GM12878 (cell line): ENCODE data around the gene NARF. TPM values are rescaled to one million over a fixed set of nuclear protein-coding genes. Genes with fewer than 3 reads are reported as not detected.

ENCODE experiments used
- CBX3 ChIP-seq: fragments of 200-600 bp; sonication (generic); IDR thresholded peaks from 2 replicates; pipeline ENCODE4 v1.6.1; 2016; ENCODE audit warnings: low read depth, borderline replicate concordance
- EED ChIP-seq: sonication (generic); IDR thresholded peaks from 2 replicates; pipeline ENCODE4 v1.6.1; 2016; ENCODE audit warnings: antibody characterized with exemption, low read depth
- EZH2 ChIP-seq: IDR thresholded peaks from 2 replicates; pipeline ENCODE4 v1.6.1; 2012; ENCODE audit warnings: low read depth, mild to moderate bottlenecking, control low read depth, inconsistent platforms, low read length, borderline replicate concordance; ENCODE audit not compliant: control insufficient read depth
- GATAD2B ChIP-seq: fragments of 450-650 bp; conservative IDR thresholded peaks from 2 replicates; pipeline ENCODE4 v1.6.1; 2017; ENCODE audit warnings: low read depth, mild to moderate bottlenecking, moderate library complexity
- IKZF1 ChIP-seq: fragments of 450-650 bp; conservative IDR thresholded peaks from 2 replicates; pipeline ENCODE4 v1.6.1; 2017; ENCODE audit warnings: antibody characterized with exemption, mild to moderate bottlenecking
- PAX5 ChIP-seq: IDR thresholded peaks from 2 replicates; pipeline ENCODE4 v1.6.1; 2011; ENCODE audit warnings: low read depth, low read length, borderline replicate concordance
- SIX5 ChIP-seq: IDR thresholded peaks from 2 replicates; pipeline ENCODE4 v1.6.1; 2011; ENCODE audit warnings: mild to moderate bottlenecking, low read depth, low read length, moderate library complexity; ENCODE audit not compliant: severe bottlenecking
- SRF ChIP-seq, 2 experiments: IDR thresholded peaks; 2 replicates each; pipeline ENCODE4 v1.6.1; 2011; ENCODE audit warnings: low read depth in 2 of 2, low read length in 2 of 2, mild to moderate bottlenecking in 1 of 2, moderate library complexity in 1 of 2
- SUZ12 ChIP-seq: fragments of 200-600 bp; sonication (generic); IDR thresholded peaks from one replicate; pipeline ENCODE4 v1.6.1; 2018; ENCODE audit warnings: antibody characterized with exemption, mild to moderate bottlenecking; ENCODE audit not compliant: unreplicated experiment
- TCF3 ChIP-seq: IDR thresholded peaks from 2 replicates; pipeline ENCODE4 v1.6.1; 2012; ENCODE audit warnings: low read depth, mild to moderate bottlenecking, low read length, borderline replicate concordance; ENCODE audit not compliant: insufficient read depth
- ZNF217 ChIP-seq: fragments of 450-650 bp; IDR thresholded peaks from 2 replicates; pipeline ENCODE4 v1.6.1; 2017; ENCODE audit warnings: antibody characterized with exemption, mild to moderate bottlenecking
- ZNF274 ChIP-seq: IDR thresholded peaks from one replicate; pipeline ENCODE4 v1.8.0; 2011; ENCODE audit not compliant: insufficient read length, insufficient read depth
- ZNF622 ChIP-seq: fragments of 450-650 bp; IDR thresholded peaks from 2 replicates; pipeline ENCODE4 v1.6.1; 2017; ENCODE audit warnings: mild to moderate bottlenecking, inconsistent platforms
- polyA plus RNA-seq, 11 experiments: library from polyadenylated mRNA; depleted of rRNA in 4 of 11; unstranded in 6 of 11; stranded (reverse) in 5 of 11; fragments of >200 nt; fragmentation: Nextera tagmentation in 4 of 11; fragmentation: Illumina TruSeq in 1 of 11; extraction: Ambion mirVana in 4 of 11; extraction: Trizol in 1 of 11; gene quantifications; 1 replicate in 1 of 11; 2 replicates in 10 of 11; pipeline versions ENCODE4 v1.2.1 to v1.2.3, GENCODE V29; 2011 to 2016; ENCODE audit warnings: inconsistent platforms in 2 of 11, missing spikeins in 2 of 11, low read depth in 1 of 11
- total RNA-seq, 4 experiments: library from RNA; depleted of rRNA in 3 of 4; stranded (reverse); fragments of >200 nt in 3 of 4; fragmentation: Illumina TruSeq in 1 of 4; extraction: Trizol in 1 of 4; gene quantifications; 2 replicates each; pipeline versions ENCODE4 v1.2.1 to v1.2.3, GENCODE V29; 2013 to 2021
- TF ChIP-seq, protein P1 (sequence below): IDR thresholded peaks from 2 replicates; pipeline ENCODE4 v1.6.1; 2012; ENCODE audit warnings: low read depth, low read length, improper control_type of control experiment
- TF ChIP-seq, protein P2 (sequence below): fragments of 150-350 bp; IDR thresholded peaks from 2 replicates; pipeline ENCODE4 v1.6.1; 2016; ENCODE audit warnings: low read depth, low read length
- TF ChIP-seq, protein P3 (sequence below): fragments of 450-650 bp; formaldehyde crosslinking; IDR thresholded peaks from 2 replicates; pipeline ENCODE4 v1.4.0; 2022; ENCODE audit warnings: mild to moderate bottlenecking, moderate library complexity
- TF ChIP-seq, protein P4 (sequence below): IDR thresholded peaks from 2 replicates; pipeline ENCODE4 v1.6.1; 2011; ENCODE audit warnings: borderline replicate concordance, low read depth, mild to moderate bottlenecking, moderate library complexity, low read length; ENCODE audit not compliant: insufficient read depth, poor library complexity, severe bottlenecking
- TF ChIP-seq, protein P5 (sequence below): IDR thresholded peaks from 2 replicates; pipeline ENCODE4 v1.6.1; 2011; ENCODE audit warnings: low read depth, low read length, improper control_type of control experiment, borderline replicate concordance

The NARF gene
- total and polyA plus RNA-seq, 10 of the 15 experiments (the other 5 are each of a cell fraction or from before 2014, with no cell fraction given), result 16.7 to 126 (median 47.5) TPM

DNA sequence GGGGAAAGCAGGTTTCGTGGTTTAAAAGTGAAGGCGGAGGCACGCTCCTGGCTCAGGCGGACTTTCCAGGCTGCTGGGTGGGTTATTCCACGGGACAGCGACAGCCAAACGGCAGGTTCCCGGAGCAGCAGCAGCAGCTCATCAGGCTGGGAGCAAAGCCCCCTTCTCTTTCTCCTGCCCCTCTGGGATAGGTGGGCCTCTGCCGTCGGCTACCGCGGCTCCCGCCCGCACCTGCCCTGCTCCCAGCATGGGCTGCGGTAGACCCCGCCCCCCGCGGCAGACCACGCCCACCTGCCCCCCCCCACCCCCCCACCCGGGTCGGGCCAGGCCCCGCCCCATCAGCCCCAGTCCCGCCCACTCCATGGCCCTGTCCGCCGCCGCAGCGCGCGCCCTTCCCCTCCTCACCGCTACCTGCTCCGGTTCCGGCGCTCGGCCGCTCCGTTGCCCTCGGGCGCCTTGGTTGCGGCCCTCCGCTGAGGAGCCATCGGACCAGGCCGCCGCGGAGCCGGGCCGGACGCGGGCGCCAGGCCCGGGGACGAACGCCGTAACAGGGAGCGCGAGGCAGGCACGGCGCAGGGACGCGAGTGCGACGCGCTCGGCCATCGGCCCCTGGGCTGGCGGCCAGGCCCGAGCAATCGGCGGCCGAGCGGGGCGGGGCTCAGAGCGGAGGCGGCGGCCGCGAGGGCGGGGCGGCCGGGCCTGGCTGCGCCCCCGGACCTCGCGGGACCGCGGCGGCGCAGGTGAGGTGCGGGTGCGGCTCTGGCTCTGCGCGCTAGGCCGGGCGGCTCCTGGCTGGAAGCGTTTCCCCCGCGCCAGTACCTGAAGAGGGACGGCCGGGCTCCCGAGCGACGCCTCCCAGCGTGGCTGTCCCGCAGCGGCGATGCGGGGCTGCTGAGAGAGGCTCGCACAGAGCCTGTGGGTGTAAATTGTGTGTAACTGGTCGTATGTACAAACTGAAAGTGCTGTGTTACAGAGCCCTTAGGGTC, 40.2 kb upstream of the NARF start, which contains the start of the genes HEXD and OGFOD3 (continued):
- TF ChIP-seq, protein P1, sequence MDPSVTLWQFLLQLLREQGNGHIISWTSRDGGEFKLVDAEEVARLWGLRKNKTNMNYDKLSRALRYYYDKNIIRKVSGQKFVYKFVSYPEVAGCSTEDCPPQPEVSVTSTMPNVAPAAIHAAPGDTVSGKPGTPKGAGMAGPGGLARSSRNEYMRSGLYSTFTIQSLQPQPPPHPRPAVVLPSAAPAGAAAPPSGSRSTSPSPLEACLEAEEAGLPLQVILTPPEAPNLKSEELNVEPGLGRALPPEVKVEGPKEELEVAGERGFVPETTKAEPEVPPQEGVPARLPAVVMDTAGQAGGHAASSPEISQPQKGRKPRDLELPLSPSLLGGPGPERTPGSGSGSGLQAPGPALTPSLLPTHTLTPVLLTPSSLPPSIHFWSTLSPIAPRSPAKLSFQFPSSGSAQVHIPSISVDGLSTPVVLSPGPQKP, result no peak
- TF ChIP-seq GATAD2B (peak; percentile 99; the same call in 1 of the 2 replicates), EED (no peak), SIX5 (peak; percentile 67), ZNF622 (no peak), CBX3 (no peak), ZNF217 (peak; percentile 92), SRF (IDR thresholded peaks at IDR 0.05; ENCODE audit: low read depth in 2 of 2, low read length in 2 of 2) (peak; percentile 99), TCF3 (no peak), PAX5 (peak; percentile 24; the same call in 1 of the 2 replicates), SUZ12 (no peak), EZH2 (no peak), ZNF274 (no peak), IKZF1 (peak; percentile 97)
- TF ChIP-seq, protein P2, sequence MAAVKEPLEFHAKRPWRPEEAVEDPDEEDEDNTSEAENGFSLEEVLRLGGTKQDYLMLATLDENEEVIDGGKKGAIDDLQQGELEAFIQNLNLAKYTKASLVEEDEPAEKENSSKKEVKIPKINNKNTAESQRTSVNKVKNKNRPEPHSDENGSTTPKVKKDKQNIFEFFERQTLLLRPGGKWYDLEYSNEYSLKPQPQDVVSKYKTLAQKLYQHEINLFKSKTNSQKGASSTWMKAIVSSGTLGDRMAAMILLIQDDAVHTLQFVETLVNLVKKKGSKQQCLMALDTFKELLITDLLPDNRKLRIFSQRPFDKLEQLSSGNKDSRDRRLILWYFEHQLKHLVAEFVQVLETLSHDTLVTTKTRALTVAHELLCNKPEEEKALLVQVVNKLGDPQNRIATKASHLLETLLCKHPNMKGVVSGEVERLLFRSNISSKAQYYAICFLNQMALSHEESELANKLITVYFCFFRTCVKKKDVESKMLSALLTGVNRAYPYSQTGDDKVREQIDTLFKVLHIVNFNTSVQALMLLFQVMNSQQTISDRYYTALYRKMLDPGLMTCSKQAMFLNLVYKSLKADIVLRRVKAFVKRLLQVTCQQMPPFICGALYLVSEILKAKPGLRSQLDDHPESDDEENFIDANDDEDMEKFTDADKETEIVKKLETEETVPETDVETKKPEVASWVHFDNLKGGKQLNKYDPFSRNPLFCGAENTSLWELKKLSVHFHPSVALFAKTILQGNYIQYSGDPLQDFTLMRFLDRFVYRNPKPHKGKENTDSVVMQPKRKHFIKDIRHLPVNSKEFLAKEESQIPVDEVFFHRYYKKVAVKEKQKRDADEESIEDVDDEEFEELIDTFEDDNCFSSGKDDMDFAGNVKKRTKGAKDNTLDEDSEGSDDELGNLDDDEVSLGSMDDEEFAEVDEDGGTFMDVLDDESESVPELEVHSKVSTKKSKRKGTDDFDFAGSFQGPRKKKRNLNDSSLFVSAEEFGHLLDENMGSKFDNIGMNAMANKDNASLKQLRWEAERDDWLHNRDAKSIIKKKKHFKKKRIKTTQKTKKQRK, result peak; percentile 55; the same call in 1 of the 2 replicates
- TF ChIP-seq, protein P3, sequence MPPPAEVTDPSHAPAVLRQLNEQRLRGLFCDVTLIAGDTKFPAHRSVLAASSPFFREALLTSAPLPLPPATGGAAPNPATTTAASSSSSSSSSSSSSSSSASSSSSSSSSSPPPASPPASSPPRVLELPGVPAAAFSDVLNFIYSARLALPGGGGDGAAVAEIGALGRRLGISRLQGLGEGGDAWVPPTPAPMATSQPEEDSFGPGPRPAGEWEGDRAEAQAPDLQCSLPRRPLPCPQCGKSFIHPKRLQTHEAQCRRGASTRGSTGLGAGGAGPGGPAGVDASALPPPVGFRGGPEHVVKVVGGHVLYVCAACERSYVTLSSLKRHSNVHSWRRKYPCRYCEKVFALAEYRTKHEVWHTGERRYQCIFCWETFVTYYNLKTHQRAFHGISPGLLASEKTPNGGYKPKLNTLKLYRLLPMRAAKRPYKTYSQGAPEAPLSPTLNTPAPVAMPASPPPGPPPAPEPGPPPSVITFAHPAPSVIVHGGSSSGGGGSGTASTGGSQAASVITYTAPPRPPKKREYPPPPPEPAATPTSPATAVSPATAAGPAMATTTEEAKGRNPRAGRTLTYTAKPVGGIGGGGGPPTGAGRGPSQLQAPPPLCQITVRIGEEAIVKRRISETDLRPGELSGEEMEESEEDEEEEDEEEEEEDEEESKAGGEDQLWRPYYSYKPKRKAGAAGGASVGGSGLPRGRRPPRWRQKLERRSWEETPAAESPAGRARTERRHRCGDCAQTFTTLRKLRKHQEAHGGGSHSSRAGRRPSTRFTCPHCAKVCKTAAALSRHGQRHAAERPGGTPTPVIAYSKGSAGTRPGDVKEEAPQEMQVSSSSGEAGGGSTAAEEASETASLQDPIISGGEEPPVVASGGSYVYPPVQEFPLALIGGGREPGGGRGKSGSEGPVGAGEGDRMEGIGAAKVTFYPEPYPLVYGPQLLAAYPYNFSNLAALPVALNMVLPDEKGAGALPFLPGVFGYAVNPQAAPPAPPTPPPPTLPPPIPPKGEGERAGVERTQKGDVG (CRISPR knock-in tag), result no peak
- TF ChIP-seq, protein P4, sequence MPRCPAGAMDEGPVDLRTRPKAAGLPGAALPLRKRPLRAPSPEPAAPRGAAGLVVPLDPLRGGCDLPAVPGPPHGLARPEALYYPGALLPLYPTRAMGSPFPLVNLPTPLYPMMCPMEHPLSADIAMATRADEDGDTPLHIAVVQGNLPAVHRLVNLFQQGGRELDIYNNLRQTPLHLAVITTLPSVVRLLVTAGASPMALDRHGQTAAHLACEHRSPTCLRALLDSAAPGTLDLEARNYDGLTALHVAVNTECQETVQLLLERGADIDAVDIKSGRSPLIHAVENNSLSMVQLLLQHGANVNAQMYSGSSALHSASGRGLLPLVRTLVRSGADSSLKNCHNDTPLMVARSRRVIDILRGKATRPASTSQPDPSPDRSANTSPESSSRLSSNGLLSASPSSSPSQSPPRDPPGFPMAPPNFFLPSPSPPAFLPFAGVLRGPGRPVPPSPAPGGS, result peak; percentile 68
- TF ChIP-seq, protein P5, sequence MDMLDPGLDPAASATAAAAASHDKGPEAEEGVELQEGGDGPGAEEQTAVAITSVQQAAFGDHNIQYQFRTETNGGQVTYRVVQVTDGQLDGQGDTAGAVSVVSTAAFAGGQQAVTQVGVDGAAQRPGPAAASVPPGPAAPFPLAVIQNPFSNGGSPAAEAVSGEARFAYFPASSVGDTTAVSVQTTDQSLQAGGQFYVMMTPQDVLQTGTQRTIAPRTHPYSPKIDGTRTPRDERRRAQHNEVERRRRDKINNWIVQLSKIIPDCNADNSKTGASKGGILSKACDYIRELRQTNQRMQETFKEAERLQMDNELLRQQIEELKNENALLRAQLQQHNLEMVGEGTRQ, result no peak
